Smooth muscle cell (in vitro differentiated cells): ENCODE data around the gene NACA. TPM values are rescaled to one million over a fixed set of nuclear protein-coding genes. Genes with fewer than 3 reads are reported as not detected.
A peak's percentile ranks its signal among the peaks of the same experiment; 100 is the strongest.
"Not testable (repeated sequence)": the region's sequence is repeated elsewhere in the genome, so short reads cannot be mapped to it uniquely, and the experiment has no call there.

Experiments
- DNase-seq: peaks from one replicate; lab custom pipeline; 2025; ENCODE audit not compliant: unreplicated experiment; lab: John Stamatoyannopoulos, UW
- H2AFZ ChIP-seq: fragments of 200-600 bp; sonication (generic); 2 replicates; pipeline ENCODE4 v1.6.0; 2016; ENCODE audit warnings: antibody characterized with exemption, low read depth, mild to moderate bottlenecking
- H3F3A ChIP-seq: fragments of 200-600 bp; sonication (generic); 2 replicates; pipeline ENCODE4 v1.6.0; 2017; ENCODE audit warnings: antibody characterized with exemption, low read depth
- H3K27ac ChIP-seq: fragments of 200-600 bp; sonication (generic); 2 replicates; pipeline ENCODE4 v1.5.1; 2016; ENCODE audit warnings: low read depth, mild to moderate bottlenecking
- H3K27me3 ChIP-seq: fragments of 200-600 bp; sonication (generic); 2 replicates; pipeline ENCODE4 v1.6.1; 2016; ENCODE audit warnings: low read depth, mild to moderate bottlenecking
- H3K36me3 ChIP-seq: fragments of 200-600 bp; sonication (generic); 2 replicates; pipeline ENCODE4 v1.5.1; 2016; ENCODE audit warnings: low read depth
- H3K4me1 ChIP-seq: fragments of 200-600 bp; sonication (generic); 2 replicates; pipeline ENCODE4 v1.5.1; 2016; ENCODE audit warnings: low read depth
- H3K4me2 ChIP-seq: fragments of 200-600 bp; sonication (generic); 2 replicates; pipeline ENCODE4 v1.6.0; 2016; ENCODE audit warnings: mild to moderate bottlenecking
- H3K4me3 ChIP-seq: fragments of 200-600 bp; sonication (generic); 2 replicates; pipeline ENCODE4 v1.5.1; 2016; ENCODE audit warnings: mild to moderate bottlenecking
- H3K79me2 ChIP-seq: fragments of 200-600 bp; sonication (generic); 2 replicates; pipeline ENCODE4 v1.6.0; 2016; ENCODE audit warnings: low read depth, mild to moderate bottlenecking
- H3K9ac ChIP-seq: fragments of 200-600 bp; sonication (generic); 2 replicates; pipeline ENCODE4 v1.6.0; 2016; ENCODE audit warnings: low read depth
- H3K9me3 ChIP-seq: fragments of 200-600 bp; sonication (generic); replicated peaks from 2 replicates; pipeline ENCODE4 v1.5.1; 2016; ENCODE audit warnings: low read depth
- H4K20me1 ChIP-seq: fragments of 200-600 bp; sonication (generic); 2 replicates; pipeline ENCODE4 v1.6.0; 2016; ENCODE audit warnings: low read depth
- WGBS: methylation state at CpG from one replicate; pipeline ENCODE4 v1.1.7; 2016; ENCODE audit warnings: low lambda C conversion rate; 5-methylcytosine and 5-hydroxymethylcytosine counted together
- polyA plus RNA-seq: library from polyadenylated mRNA; unstranded; fragments of >200 nt; fragmentation: Nextera tagmentation; extraction: Ambion mirVana; gene quantifications from 2 replicates; pipeline ENCODE4 v1.2.1, GENCODE V29; 2016
- total RNA-seq: library from RNA; depleted of rRNA; stranded (reverse); fragments of >200 nt; gene quantifications from 2 replicates; pipeline ENCODE4 v1.2.3, GENCODE V29; 2014
- TF ChIP-seq, protein P1 (sequence below): fragments of 200-600 bp; sonication (generic); IDR thresholded peaks from 2 replicates; pipeline ENCODE4 v1.5.1; 2017; ENCODE audit warnings: borderline replicate concordance, mild to moderate bottlenecking, antibody characterized with exemption; ENCODE audit not compliant: insufficient read depth, poor library complexity, severe bottlenecking

Gene NACA
- total and polyA plus RNA-seq, 2 experiments from 2014 or later, result 625 to 906 TPM

DNA sequence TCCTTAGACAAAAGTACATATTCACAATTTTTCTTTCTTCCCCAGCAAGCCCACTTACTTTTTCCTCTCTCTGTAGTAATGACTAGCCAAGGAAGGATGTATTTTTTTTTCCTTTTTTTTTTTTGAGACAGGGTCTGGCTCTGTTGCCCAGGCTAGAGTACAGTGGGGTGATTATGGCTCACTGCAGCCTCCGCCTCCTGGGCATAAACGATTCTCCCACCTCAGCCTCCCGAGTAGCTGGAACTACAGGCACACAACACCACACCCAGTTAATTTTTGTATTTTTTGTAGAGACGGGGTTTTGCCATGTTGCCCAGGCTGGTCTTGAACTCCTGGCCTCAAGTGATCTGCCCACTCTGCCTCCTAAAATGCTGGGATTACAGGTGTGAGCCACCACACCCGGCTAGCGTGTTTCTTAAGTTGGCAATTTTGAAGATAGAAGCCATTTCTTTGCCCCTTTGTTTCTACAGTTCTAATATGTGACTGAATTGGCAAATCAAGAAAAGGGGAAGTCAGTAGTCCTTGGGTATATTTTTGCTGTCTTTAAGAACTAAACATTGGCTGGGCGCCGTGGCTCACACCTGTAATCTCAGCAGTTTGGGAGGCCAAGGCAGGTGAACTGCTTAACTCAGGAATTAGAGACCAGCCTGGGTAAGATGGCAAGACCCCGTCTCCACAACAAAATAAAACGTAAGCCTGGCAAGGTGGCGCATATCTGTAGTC lies 3.2 kb upstream of the NACA start:
- no peak overlapping the region for H2AFZ ChIP-seq
- no peaks in the 10 kb centered on the region for H3K36me3 ChIP-seq
- H3K27me3 ChIP-seq, result no peaks in the 10 kb centered on the region
- no peaks in the 10 kb centered on the region for H3K9me3 ChIP-seq
- WGBS, result 97% methylated on average over 11 of the region's 11 CpGs
- H4K20me1 ChIP-seq, result peaks cover 15% of the 10 kb centered on the region
- peaks cover 10% of the 10 kb centered on the region for H3K4me1 ChIP-seq
- no peak overlapping the region for H3K4me2 ChIP-seq
- no peak overlapping the region for H3K4me3 ChIP-seq
- no peak overlapping the region for H3K27ac ChIP-seq
- TF ChIP-seq, protein P1, sequence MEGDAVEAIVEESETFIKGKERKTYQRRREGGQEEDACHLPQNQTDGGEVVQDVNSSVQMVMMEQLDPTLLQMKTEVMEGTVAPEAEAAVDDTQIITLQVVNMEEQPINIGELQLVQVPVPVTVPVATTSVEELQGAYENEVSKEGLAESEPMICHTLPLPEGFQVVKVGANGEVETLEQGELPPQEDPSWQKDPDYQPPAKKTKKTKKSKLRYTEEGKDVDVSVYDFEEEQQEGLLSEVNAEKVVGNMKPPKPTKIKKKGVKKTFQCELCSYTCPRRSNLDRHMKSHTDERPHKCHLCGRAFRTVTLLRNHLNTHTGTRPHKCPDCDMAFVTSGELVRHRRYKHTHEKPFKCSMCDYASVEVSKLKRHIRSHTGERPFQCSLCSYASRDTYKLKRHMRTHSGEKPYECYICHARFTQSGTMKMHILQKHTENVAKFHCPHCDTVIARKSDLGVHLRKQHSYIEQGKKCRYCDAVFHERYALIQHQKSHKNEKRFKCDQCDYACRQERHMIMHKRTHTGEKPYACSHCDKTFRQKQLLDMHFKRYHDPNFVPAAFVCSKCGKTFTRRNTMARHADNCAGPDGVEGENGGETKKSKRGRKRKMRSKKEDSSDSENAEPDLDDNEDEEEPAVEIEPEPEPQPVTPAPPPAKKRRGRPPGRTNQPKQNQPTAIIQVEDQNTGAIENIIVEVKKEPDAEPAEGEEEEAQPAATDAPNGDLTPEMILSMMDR, result no peak
- H3K9ac ChIP-seq, result no peak overlapping the region
- no peak for DNase-seq
- H3K79me2 ChIP-seq, result peaks cover 18% of the 10 kb centered on the region
- peaks cover 10% of the 10 kb centered on the region for H3F3A ChIP-seq

DNA sequence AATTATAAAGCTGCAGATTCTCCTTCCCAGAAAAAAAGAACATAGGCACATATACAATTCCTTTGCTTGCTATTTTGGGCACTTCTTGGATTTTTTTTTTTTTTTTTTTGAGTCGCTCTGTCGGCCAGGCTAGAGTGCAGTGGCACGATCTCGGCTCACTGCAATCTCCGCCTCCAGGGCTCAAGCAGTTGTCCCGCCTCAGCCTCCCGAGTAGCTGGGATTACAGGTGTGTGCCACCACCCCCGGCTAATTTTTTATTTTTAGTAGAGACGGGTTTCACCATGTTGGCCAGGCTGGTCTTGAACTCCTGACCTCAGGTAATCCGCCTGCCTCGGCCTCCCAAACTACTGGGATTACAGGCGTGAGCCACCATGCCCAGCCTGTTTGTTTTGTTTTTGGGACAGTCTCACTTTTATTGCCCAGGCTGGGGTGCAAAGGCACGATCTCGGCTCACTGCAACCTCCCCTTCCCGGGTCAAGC lies 1.1 kb upstream of the NACA start:
- Histone ChIP-seq H3K79me2 (peaks cover 38% of the 10 kb centered on the region), H3K4me1 (peaks cover 31% of the 10 kb centered on the region), H3K9ac (peak overlapping the region; percentile 83), H3K27ac (peak overlapping the region; percentile 89), H3K4me3 (peak overlapping the region; percentile 83), H2AFZ (peak overlapping the region; percentile 96), H4K20me1 (peaks cover 35% of the 10 kb centered on the region), H3F3A (peaks cover 16% of the 10 kb centered on the region), H3K4me2 (peak overlapping the region; percentile 86)
- WGBS, result 94% methylated on average over 15 of the region's 15 CpGs
- not testable (repeated sequence) for H3K36me3 ChIP-seq, H3K9me3 ChIP-seq, DNase-seq, H3K27me3 ChIP-seq

DNA sequence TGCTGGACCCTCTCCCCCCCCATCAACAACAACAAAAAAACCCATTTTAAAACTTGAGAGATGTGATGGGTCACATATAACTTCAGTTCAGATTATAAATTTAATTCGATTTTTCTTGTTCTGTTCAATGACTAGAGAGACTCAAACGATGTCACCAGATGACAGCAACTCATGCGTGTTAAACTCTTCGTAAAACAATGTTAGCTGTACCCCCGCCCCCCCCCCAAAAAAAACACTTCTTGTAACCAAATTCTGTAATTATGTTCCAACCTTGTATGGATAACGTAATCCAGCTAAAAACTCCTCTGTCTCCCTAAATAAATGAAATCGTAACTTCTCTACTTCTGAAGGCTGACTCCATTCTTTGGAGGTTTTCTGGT lies 614 bp upstream of the NACA start:
- H3K27ac ChIP-seq, result peak overlapping the region; percentile 89
- H3K4me1 ChIP-seq, result peaks cover 35% of the 10 kb centered on the region
- no peaks in the 10 kb centered on the region for H3K27me3 ChIP-seq
- peak overlapping the region; percentile 96 for H2AFZ ChIP-seq
- WGBS, result 41% methylated on average over 7 of the region's 7 CpGs
- H3K4me2 ChIP-seq, result peak overlapping the region; percentile 86
- TF ChIP-seq, protein P1, result no peak
- no peak for DNase-seq
- H3K79me2 ChIP-seq, result peaks cover 44% of the 10 kb centered on the region
- H3K9ac ChIP-seq, result peak overlapping the region; percentile 83
- peaks cover 16% of the 10 kb centered on the region for H3F3A ChIP-seq
- no peaks in the 10 kb centered on the region for H3K36me3 ChIP-seq
- peak overlapping the region; percentile 83 for H3K4me3 ChIP-seq
- H3K9me3 ChIP-seq, result no peaks in the 10 kb centered on the region
- peaks cover 40% of the 10 kb centered on the region for H4K20me1 ChIP-seq

DNA sequence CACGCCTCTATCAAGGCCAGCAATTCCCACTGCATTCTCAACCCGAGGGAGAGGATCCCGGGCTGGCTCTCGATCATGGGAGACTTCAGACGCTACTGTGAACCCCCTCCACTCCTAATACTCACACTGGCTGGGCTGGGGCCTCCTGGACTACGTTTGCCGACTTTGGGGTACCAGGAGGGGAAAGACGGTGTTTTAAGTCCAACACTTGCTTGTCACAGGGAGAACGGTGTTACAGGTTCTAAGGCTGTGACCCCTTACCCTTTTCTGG lies 463 bp downstream of the NACA start:
- 1% methylated on average over 9 of the region's 9 CpGs for WGBS

More for the DNA sequence above, 463 bp downstream of the NACA start:
- Histone ChIP-seq H4K20me1 (peaks cover 51% of the 10 kb centered on the region), H3K9ac (peak overlapping the region; percentile 95), H3K27ac (peak overlapping the region; percentile 89), H3K9me3 (no peaks in the 10 kb centered on the region), H3K4me1 (peaks cover 41% of the 10 kb centered on the region), H3K4me3 (peak overlapping the region; percentile 83), H3K27me3 (no peaks in the 10 kb centered on the region), H2AFZ (peak overlapping the region; percentile 91), H3K36me3 (no peaks in the 10 kb centered on the region), H3F3A (peaks cover 16% of the 10 kb centered on the region), H3K4me2 (peak overlapping the region; percentile 95), H3K79me2 (peaks cover 54% of the 10 kb centered on the region)
- DNase-seq, result no peak
- TF ChIP-seq, protein P1, result no peak
